Naive thymus-derived CD4-positive, alpha-beta T cell (primary cell): Measurements from ENCODE around the gene KRT23. TPM values are rescaled to one million over a fixed set of nuclear protein-coding genes. Genes with fewer than 3 reads are reported as not detected.

ENCODE experiments used
- polyA plus RNA-seq, 2 donors: library from polyadenylated mRNA; unstranded; fragments of 300-500 nt; fragmentation: Illumina TruSeq; gene quantifications; one replicate each; pipeline ENCODE4 v1.2.3, GENCODE V29; 2021
- total RNA-seq, 6 experiments: library from RNA in 5 of 6; stranded (reverse) in 5 of 6; gene quantifications; 1 replicate in 5 of 6; 2 replicates in 1 of 6; pipeline ENCODE4 v1.2.3 and lab custom pipeline; 2021 to 2026

Gene KRT23
- total and polyA plus RNA-seq, 7 experiments from 2014 or later, result 0.83 TPM; not detected in 6

Other genes starting within 250 kb of the KRT23 start
Only the 30 nearest of the 33 such genes appear.
- not detected for gene KRT25, start 182.3 kb downstream of the KRT23 start, total RNA-seq
- not detected for gene KRT25, start 182.3 kb downstream of the KRT23 start, polyA plus RNA-seq
- gene KRT26, start 165.4 kb downstream of the KRT23 start, total RNA-seq, result not detected
- not detected for gene KRT26, start 165.4 kb downstream of the KRT23 start, polyA plus RNA-seq
- not detected for gene KRT27, start 155.1 kb downstream of the KRT23 start, total RNA-seq
- gene KRT27, start 155.1 kb downstream of the KRT23 start, polyA plus RNA-seq, result not detected
- gene KRT28, start 137.7 kb downstream of the KRT23 start, total RNA-seq, result not detected
- not detected for gene KRT28, start 137.7 kb downstream of the KRT23 start, polyA plus RNA-seq
- gene KRT10, start 115.0 kb downstream of the KRT23 start, total RNA-seq, result 10 to 100 TPM; 23.8 to 43.4 (median 35.3) TPM
- 100 to 1,000 TPM; 143 to 189 TPM for gene KRT10, start 115.0 kb downstream of the KRT23 start, polyA plus RNA-seq
- not detected for gene KRT12, start 70.4 kb downstream of the KRT23 start, total RNA-seq
- not detected for gene KRT12, start 70.4 kb downstream of the KRT23 start, polyA plus RNA-seq
- gene KRT20, start 52.4 kb downstream of the KRT23 start, total RNA-seq, result not detected
- not detected for gene KRT20, start 52.4 kb downstream of the KRT23 start, polyA plus RNA-seq
- not detected for gene KRT39, start 29.3 kb upstream of the KRT23 start, total RNA-seq
- not detected for gene KRT39, start 29.3 kb upstream of the KRT23 start, polyA plus RNA-seq
- gene KRT40, start 46.7 kb upstream of the KRT23 start, total RNA-seq, result not detected
- not detected for gene KRT40, start 46.7 kb upstream of the KRT23 start, polyA plus RNA-seq
- not detected for gene KRTAP3-3, start 56.5 kb upstream of the KRT23 start, total RNA-seq
- gene KRTAP3-3, start 56.5 kb upstream of the KRT23 start, polyA plus RNA-seq, result not detected
- not detected for gene KRTAP3-2, start 62.3 kb upstream of the KRT23 start, total RNA-seq
- gene KRTAP3-2, start 62.3 kb upstream of the KRT23 start, polyA plus RNA-seq, result not detected
- not detected for gene KRTAP3-1, start 71.5 kb upstream of the KRT23 start, total RNA-seq
- gene KRTAP3-1, start 71.5 kb upstream of the KRT23 start, polyA plus RNA-seq, result not detected
- not detected for gene KRTAP1-5, start 89.6 kb upstream of the KRT23 start, total RNA-seq
- not detected for gene KRTAP1-5, start 89.6 kb upstream of the KRT23 start, polyA plus RNA-seq
- gene KRTAP1-4, start 92.5 kb upstream of the KRT23 start, total RNA-seq, result not detected
- gene KRTAP1-4, start 92.5 kb upstream of the KRT23 start, polyA plus RNA-seq, result not detected
- not detected for gene KRTAP1-3, start 97.2 kb upstream of the KRT23 start, total RNA-seq
- not detected for gene KRTAP1-3, start 97.2 kb upstream of the KRT23 start, polyA plus RNA-seq
- not detected for gene KRTAP1-1, start 103.8 kb upstream of the KRT23 start, total RNA-seq
- not detected for gene KRTAP1-1, start 103.8 kb upstream of the KRT23 start, polyA plus RNA-seq
- not detected for gene KRTAP2-1, start 109.7 kb upstream of the KRT23 start, total RNA-seq
- gene KRTAP2-1, start 109.7 kb upstream of the KRT23 start, polyA plus RNA-seq, result not detected
- not detected for gene KRTAP2-2, start 117.6 kb upstream of the KRT23 start, total RNA-seq
- gene KRTAP2-2, start 117.6 kb upstream of the KRT23 start, polyA plus RNA-seq, result not detected
- gene KRTAP2-3, start 122.5 kb upstream of the KRT23 start, total RNA-seq, result not detected
- gene KRTAP2-3, start 122.5 kb upstream of the KRT23 start, polyA plus RNA-seq, result not detected
- not detected for gene KRTAP2-4, start 128.2 kb upstream of the KRT23 start, total RNA-seq
- not detected for gene KRTAP2-4, start 128.2 kb upstream of the KRT23 start, polyA plus RNA-seq
- gene KRTAP4-7, start 146.5 kb upstream of the KRT23 start, total RNA-seq, result not detected
- gene KRTAP4-7, start 146.5 kb upstream of the KRT23 start, polyA plus RNA-seq, result not detected
- not detected for gene KRTAP4-8, start 160.5 kb upstream of the KRT23 start, total RNA-seq
- not detected for gene KRTAP4-8, start 160.5 kb upstream of the KRT23 start, polyA plus RNA-seq
- gene KRTAP4-16, start 164.6 kb upstream of the KRT23 start, total RNA-seq, result not detected
- not detected for gene KRTAP4-16, start 164.6 kb upstream of the KRT23 start, polyA plus RNA-seq
- gene KRTAP4-9, start 167.7 kb upstream of the KRT23 start, total RNA-seq, result not detected
- gene KRTAP4-9, start 167.7 kb upstream of the KRT23 start, polyA plus RNA-seq, result not detected
- not detected for gene KRTAP4-11, start 180.7 kb upstream of the KRT23 start, total RNA-seq
- gene KRTAP4-11, start 180.7 kb upstream of the KRT23 start, polyA plus RNA-seq, result not detected
- not detected for gene KRTAP4-12, start 186.5 kb upstream of the KRT23 start, total RNA-seq
- not detected for gene KRTAP4-12, start 186.5 kb upstream of the KRT23 start, polyA plus RNA-seq
- gene KRTAP4-6, start 202.9 kb upstream of the KRT23 start, total RNA-seq, result not detected
- not detected for gene KRTAP4-6, start 202.9 kb upstream of the KRT23 start, polyA plus RNA-seq
- not detected for gene KRTAP4-5, start 212.2 kb upstream of the KRT23 start, total RNA-seq
- gene KRTAP4-5, start 212.2 kb upstream of the KRT23 start, polyA plus RNA-seq, result not detected
- not detected for gene KRTAP4-4, start 223.1 kb upstream of the KRT23 start, total RNA-seq
- not detected for gene KRTAP4-4, start 223.1 kb upstream of the KRT23 start, polyA plus RNA-seq
- gene KRTAP4-3, start 230.6 kb upstream of the KRT23 start, total RNA-seq, result not detected
- not detected for gene KRTAP4-3, start 230.6 kb upstream of the KRT23 start, polyA plus RNA-seq